ENCODE results near the gene C6orf120. TPM values are rescaled to one million over a fixed set of nuclear protein-coding genes. Genes with fewer than 3 reads are reported as not detected.

The C6orf120 gene
- total and polyA plus RNA-seq, 9 of the 15 experiments (the other 6 are each of a cell fraction or from before 2014, with no cell fraction given) = 7.7 to 44.9 (median 34.8) TPM

GRCh38 chr6:169723991-169724493, 22.1 kb downstream of the C6orf120 start (continued):
- TF ChIP-seq, protein P1, sequence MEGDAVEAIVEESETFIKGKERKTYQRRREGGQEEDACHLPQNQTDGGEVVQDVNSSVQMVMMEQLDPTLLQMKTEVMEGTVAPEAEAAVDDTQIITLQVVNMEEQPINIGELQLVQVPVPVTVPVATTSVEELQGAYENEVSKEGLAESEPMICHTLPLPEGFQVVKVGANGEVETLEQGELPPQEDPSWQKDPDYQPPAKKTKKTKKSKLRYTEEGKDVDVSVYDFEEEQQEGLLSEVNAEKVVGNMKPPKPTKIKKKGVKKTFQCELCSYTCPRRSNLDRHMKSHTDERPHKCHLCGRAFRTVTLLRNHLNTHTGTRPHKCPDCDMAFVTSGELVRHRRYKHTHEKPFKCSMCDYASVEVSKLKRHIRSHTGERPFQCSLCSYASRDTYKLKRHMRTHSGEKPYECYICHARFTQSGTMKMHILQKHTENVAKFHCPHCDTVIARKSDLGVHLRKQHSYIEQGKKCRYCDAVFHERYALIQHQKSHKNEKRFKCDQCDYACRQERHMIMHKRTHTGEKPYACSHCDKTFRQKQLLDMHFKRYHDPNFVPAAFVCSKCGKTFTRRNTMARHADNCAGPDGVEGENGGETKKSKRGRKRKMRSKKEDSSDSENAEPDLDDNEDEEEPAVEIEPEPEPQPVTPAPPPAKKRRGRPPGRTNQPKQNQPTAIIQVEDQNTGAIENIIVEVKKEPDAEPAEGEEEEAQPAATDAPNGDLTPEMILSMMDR (IDR thresholded peaks at IDR 0.05 in 2 of 3, conservative IDR thresholded peaks at IDR 0.05 in 1 of 3; ENCODE audit: insufficient read depth in 2 of 3, low read depth in 1 of 3, low read length in 3 of 3) = 0 out of 6 replicates have a peak, but pooled peaks of 1 of the 3 experiments have one; percentile 3
- no peak for TF ChIP-seq ZNF274 (IDR thresholded peaks at IDR 0.05; ENCODE audit: borderline replicate concordance, low read depth, low read length)
- peak; percentile 60 for TF ChIP-seq SMAD4 (CRISPR knock-in tag; conservative IDR thresholded peaks at IDR 0.05)
- TF ChIP-seq ARNT (IDR thresholded peaks at IDR 0.05) = no peak
- no peak for TF ChIP-seq SIRT6 (IDR thresholded peaks at IDR 0.05; ENCODE audit: low read depth, low read length)
- no peak for TF ChIP-seq BRD9 (IDR thresholded peaks at IDR 0.05; ENCODE audit: low read depth, partially characterized antibody)
- no peak for TF ChIP-seq RFX1 (IDR thresholded peaks at IDR 0.05)
- TF ChIP-seq POLR2B (IDR thresholded peaks at IDR 0.05; ENCODE audit: low read depth, partially characterized antibody) = no peak
- no peak for TF ChIP-seq TOE1 (IDR thresholded peaks at IDR 0.05; ENCODE audit: borderline replicate concordance)
- TF ChIP-seq TOE1 (CRISPR knock-in tag; IDR thresholded peaks at IDR 0.05; ENCODE audit: borderline replicate concordance, low read depth) = no peak
- TF ChIP-seq NONO (IDR thresholded peaks at IDR 0.05; ENCODE audit: low read depth in 2 of 2, low read length in 1 of 2) = peak; percentile 15 to 90; a peak in 3 of 4 replicates
- TF ChIP-seq ARID3B (CRISPR knock-in tag; IDR thresholded peaks at IDR 0.05; ENCODE audit: borderline replicate concordance) = no peak
- no peak for TF ChIP-seq CBFA2T2 (conservative IDR thresholded peaks at IDR 0.05)
- TF ChIP-seq NR1H2 (CRISPR knock-in tag; IDR thresholded peaks at IDR 0.05) = no peak
- TF ChIP-seq, protein P2, sequence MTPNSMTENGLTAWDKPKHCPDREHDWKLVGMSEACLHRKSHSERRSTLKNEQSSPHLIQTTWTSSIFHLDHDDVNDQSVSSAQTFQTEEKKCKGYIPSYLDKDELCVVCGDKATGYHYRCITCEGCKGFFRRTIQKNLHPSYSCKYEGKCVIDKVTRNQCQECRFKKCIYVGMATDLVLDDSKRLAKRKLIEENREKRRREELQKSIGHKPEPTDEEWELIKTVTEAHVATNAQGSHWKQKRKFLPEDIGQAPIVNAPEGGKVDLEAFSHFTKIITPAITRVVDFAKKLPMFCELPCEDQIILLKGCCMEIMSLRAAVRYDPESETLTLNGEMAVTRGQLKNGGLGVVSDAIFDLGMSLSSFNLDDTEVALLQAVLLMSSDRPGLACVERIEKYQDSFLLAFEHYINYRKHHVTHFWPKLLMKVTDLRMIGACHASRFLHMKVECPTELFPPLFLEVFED (CRISPR knock-in tag; conservative IDR thresholded peaks at IDR 0.05) = no peak
- TF ChIP-seq CREM (IDR thresholded peaks at IDR 0.05; ENCODE audit: low read depth) = no peak
- TF ChIP-seq CXXC5 (CRISPR knock-in tag; IDR thresholded peaks at IDR 0.05) = peak; percentile 18
- no peak for TF ChIP-seq ID3 (CRISPR knock-in tag; IDR thresholded peaks at IDR 0.05)
- no peak for TF ChIP-seq ID3 (tag; IDR thresholded peaks at IDR 0.05)
- no peak for TF ChIP-seq ZNF253 (CRISPR knock-in tag; conservative IDR thresholded peaks at IDR 0.05)
- TF ChIP-seq ZNF212 (CRISPR knock-in tag; IDR thresholded peaks at IDR 0.05) = no peak
- no peak for TF ChIP-seq SETDB1 (IDR thresholded peaks at IDR 0.05; ENCODE audit: low read length)
- TF ChIP-seq ZNF717 (CRISPR knock-in tag; IDR thresholded peaks at IDR 0.05) = no peak
- TF ChIP-seq GATAD2A (IDR thresholded peaks at IDR 0.05) = no peak
- no peak for TF ChIP-seq HDAC6 (IDR thresholded peaks at IDR 0.05; ENCODE audit: low read depth, low read length)
- no peak for TF ChIP-seq HDAC3 (IDR thresholded peaks at IDR 0.05; ENCODE audit: borderline replicate concordance, partially characterized antibody)

Data from K562 (cell line).